H1 (cell line): ENCODE results near the gene TRMT61B.

Source experiments
- CREB1 ChIP-seq: IDR thresholded peaks from 2 replicates; pipeline ENCODE4 v1.6.1; 2012; ENCODE audit warnings: inconsistent platforms
- TF ChIP-seq, protein P1 (sequence below): IDR thresholded peaks from 2 replicates; pipeline ENCODE4 v1.6.1; 2012; ENCODE audit warnings: inconsistent platforms
- TF ChIP-seq, protein P2 (sequence below), 3 experiments: IDR thresholded peaks; 1 replicate in 2 of 3; 2 replicates in 1 of 3; pipeline versions ENCODE4 v1.5.1 to v1.6.1; 2011; ENCODE audit warnings: low read length in 3 of 3, mild to moderate bottlenecking in 3 of 3, inconsistent platforms in 2 of 3, low read depth in 1 of 3, moderate library complexity in 1 of 3; ENCODE audit not compliant: insufficient read depth in 1 of 3; ENCODE audit errors: control extremely low read depth in 1 of 3

DNA sequence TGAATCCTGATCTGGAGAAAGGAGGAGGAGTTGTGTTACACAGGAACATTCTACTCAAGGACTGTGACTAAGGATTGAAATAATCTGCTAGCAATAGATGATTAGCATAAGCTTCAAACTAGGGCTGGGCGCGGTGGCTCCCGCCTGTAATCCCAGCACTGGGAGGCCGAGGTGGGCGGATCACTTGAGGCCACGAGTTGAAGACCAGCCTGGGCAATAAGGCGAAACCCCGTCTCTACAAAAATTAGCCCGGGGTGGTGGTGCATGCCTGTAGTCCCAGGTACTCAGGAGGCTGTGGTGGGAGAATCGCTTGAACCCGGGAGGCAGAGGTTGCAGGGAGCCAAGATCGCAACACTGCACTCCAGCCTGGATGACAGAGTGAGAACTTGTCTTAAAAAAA, 1.5 kb downstream of the TRMT61B start:
- TF ChIP-seq, protein P1, sequence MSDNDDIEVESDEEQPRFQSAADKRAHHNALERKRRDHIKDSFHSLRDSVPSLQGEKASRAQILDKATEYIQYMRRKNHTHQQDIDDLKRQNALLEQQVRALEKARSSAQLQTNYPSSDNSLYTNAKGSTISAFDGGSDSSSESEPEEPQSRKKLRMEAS, result no peak
- TF ChIP-seq CREB1, result no peak
- TF ChIP-seq, protein P2, sequence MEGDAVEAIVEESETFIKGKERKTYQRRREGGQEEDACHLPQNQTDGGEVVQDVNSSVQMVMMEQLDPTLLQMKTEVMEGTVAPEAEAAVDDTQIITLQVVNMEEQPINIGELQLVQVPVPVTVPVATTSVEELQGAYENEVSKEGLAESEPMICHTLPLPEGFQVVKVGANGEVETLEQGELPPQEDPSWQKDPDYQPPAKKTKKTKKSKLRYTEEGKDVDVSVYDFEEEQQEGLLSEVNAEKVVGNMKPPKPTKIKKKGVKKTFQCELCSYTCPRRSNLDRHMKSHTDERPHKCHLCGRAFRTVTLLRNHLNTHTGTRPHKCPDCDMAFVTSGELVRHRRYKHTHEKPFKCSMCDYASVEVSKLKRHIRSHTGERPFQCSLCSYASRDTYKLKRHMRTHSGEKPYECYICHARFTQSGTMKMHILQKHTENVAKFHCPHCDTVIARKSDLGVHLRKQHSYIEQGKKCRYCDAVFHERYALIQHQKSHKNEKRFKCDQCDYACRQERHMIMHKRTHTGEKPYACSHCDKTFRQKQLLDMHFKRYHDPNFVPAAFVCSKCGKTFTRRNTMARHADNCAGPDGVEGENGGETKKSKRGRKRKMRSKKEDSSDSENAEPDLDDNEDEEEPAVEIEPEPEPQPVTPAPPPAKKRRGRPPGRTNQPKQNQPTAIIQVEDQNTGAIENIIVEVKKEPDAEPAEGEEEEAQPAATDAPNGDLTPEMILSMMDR (IDR thresholded peaks at IDR 0.05; ENCODE audit: control extremely low read depth in 1 of 3, insufficient read depth in 1 of 3, low read depth in 1 of 3, low read length in 3 of 3), result no peak
